ENCODE measurements around the gene RPN2. TPM values are rescaled to one million over a fixed set of nuclear protein-coding genes. Genes with fewer than 3 reads are reported as not detected.

The RPN2 gene
- total and polyA plus RNA-seq, 9 of the 15 experiments (the other 6 are each of a cell fraction or from before 2014, with no cell fraction given), result 168 to 548 (median 325) TPM

GRCh38 chr20:37192137-37192854 lies 13.2 kb downstream of the RPN2 start (continued):
- TF ChIP-seq CCNT2 (IDR thresholded peaks at IDR 0.05; ENCODE audit: borderline replicate concordance, extremely low read depth, insufficient read length, low read depth, low read length), result no peak
- no peak for TF ChIP-seq RBM34 (IDR thresholded peaks at IDR 0.05; ENCODE audit: borderline replicate concordance, insufficient read depth, low read length)
- TF ChIP-seq ZKSCAN1 (IDR thresholded peaks at IDR 0.05; ENCODE audit: low read depth, low read length), result 0 out of 2 replicates have a peak, but pooled peaks have one; percentile 22
- TF ChIP-seq ZNF23 (CRISPR knock-in tag; IDR thresholded peaks at IDR 0.05), result no peak
- TF ChIP-seq ZNF311 (CRISPR knock-in tag; IDR thresholded peaks at IDR 0.05), result no peak
- TF ChIP-seq GATAD2A (IDR thresholded peaks at IDR 0.05), result no peak
- 0 out of 2 replicates have a peak, but pooled peaks have one; percentile 3 for TF ChIP-seq RB1 (IDR thresholded peaks at IDR 0.05; ENCODE audit: low read depth)
- TF ChIP-seq CAMTA2 (CRISPR knock-in tag; conservative IDR thresholded peaks at IDR 0.05), result no peak
- no peak for TF ChIP-seq HMG20A (CRISPR knock-in tag; conservative IDR thresholded peaks at IDR 0.05)
- TF ChIP-seq STAT5B (CRISPR knock-in tag; IDR thresholded peaks at IDR 0.05), result no peak
- TF ChIP-seq JUND (IDR thresholded peaks at IDR 0.05; ENCODE audit: borderline replicate concordance, low read depth, low read length), result no peak
- peak; percentile 20; the same call in 1 of the 3 replicates for TF ChIP-seq JUND (tag; IDR thresholded peaks at IDR 0.05; ENCODE audit: borderline replicate concordance, low read depth, low read length)
- TF ChIP-seq ZNF354B (CRISPR knock-in tag; IDR thresholded peaks at IDR 0.05), result no peak
- no peak for TF ChIP-seq ATF7 (IDR thresholded peaks at IDR 0.05)
- TF ChIP-seq YY1 (IDR thresholded peaks at IDR 0.05; ENCODE audit: borderline replicate concordance in 1 of 3, control insufficient read depth in 1 of 3, extremely low read depth in 1 of 3, insufficient read depth in 3 of 3, insufficient read length in 1 of 3, insufficient replicate concordance in 2 of 3, low read depth in 1 of 3, low read length in 2 of 3), result peak in 2 of 3 experiments; percentile 24 to 27
- TF ChIP-seq CXXC5 (CRISPR knock-in tag; IDR thresholded peaks at IDR 0.05), result no peak
- TF ChIP-seq DEAF1 (CRISPR knock-in tag; IDR thresholded peaks at IDR 0.05), result no peak
- no peak for TF ChIP-seq ZNF121 (CRISPR knock-in tag; conservative IDR thresholded peaks at IDR 0.05)
- TF ChIP-seq CBFA2T3 (IDR thresholded peaks at IDR 0.05), result peak; percentile 38; the same call in 1 of the 2 replicates
- no peak for TF ChIP-seq USF2 (CRISPR knock-in tag; IDR thresholded peaks at IDR 0.05)
- no peak for TF ChIP-seq HNRNPUL1 (IDR thresholded peaks at IDR 0.05; ENCODE audit: low read length)
- TF ChIP-seq ZNF592 (IDR thresholded peaks at IDR 0.05), result no peak
- peak; percentile 22; the same call in 1 of the 2 replicates for TF ChIP-seq MTA3 (IDR thresholded peaks at IDR 0.05; ENCODE audit: borderline replicate concordance)
